Raji (cell line): ENCODE results near the gene CPD.

Experiments
- POLR2A ChIP-seq: IDR thresholded peaks from 2 replicates; pipeline ENCODE4 v1.6.1; 2011; ENCODE audit warnings: low read depth, low read length, control low read depth; ENCODE audit not compliant: insufficient read depth

CPD gene

GRCh38 chr17:30377574-30378240 lies 1.0 kb upstream of the CPD start:
- TF ChIP-seq POLR2A = no peak

DNA sequence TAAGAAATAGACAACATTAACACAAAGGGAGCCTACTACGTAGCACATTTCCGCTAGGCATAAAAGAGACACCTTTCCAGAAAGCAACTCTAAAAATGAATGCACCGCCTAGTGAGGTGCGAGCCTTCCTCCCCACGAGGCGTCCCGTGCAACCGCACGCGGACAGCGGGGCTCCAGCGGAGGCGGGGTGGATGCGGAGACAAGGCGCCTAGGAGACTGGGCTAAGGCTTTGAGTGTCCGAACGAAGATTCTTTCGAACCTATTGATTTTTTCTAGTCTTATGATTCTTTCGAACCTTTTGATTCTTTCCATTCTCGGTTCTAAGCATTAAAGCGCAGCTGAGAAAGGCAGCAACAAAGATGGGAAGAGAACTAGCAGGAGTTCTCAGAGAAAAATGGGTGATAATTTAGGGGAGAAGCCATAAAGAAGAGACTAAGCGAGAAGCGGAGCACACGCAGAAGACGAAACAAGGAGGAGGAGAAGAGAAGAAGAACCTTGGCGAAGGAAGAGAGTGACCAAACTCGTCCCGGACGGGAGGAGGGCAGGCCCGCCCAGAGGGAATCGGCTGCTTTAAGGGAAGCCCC lies 394 bp upstream of the CPD start:
- no peak for TF ChIP-seq POLR2A

- no peak for TF ChIP-seq POLR2A
Observed at GRCh38 chr17:30379303-30379902, 676 bp downstream of the CPD start.

- TF ChIP-seq POLR2A = no peak
Observed at GRCh38 chr17:30379903-30380381, 1.2 kb downstream of the CPD start.

DNA sequence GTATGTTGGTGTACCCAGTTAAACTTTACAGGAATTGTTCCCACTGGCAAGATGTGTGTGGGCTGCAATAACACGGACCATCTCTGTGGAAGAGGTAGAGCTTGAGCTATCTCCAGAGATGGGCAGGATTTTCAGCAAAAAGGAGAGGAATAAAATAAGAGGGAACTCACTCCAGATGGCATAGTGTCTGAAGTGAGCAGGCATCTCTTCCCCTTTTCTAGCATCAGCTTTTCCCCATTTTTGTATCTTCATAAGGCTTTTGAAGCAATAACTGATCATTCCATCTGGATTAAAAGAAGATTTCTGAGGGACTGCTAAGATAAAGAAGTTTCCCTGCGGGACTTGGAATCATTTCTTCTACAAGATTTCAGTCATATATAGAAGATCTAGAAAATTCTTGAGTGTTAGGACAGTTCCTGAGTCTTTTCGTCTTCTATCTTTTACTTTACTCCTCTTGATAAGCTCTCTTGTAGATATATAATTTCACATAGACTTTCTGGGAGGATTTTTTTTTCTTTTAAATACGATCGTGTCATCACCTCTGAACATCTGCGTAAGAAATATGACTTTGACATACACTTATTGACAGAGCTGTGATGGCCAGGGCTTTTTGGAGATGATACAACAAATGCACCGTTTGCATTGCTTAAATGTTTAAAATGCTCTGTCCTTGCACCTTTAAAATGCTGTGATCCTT lies 2.1 kb downstream of the CPD start:
- TF ChIP-seq POLR2A = no peak

- no peak for TF ChIP-seq POLR2A
Observed at GRCh38 chr17:30381340-30381659, 2.6 kb downstream of the CPD start.

DNA sequence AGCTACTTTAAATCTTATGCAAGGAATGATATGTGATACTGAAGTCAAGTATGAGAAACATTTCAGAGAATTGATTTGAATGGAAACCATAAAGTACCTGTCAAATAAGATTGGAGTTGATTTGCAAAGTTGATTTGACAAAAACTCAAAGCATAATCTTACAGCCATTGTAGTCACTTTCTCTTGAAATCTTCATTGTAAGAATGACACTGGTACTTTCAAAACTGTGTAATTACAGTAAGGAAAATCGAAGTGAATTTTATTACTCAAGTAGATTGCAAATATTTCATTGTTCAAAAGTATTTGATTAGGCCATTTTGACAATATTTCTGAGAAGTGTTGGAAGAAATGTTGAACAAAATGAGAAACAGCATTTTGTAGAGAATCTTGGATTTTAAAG lies 3.6 kb downstream of the CPD start:
- no peak for TF ChIP-seq POLR2A

DNA sequence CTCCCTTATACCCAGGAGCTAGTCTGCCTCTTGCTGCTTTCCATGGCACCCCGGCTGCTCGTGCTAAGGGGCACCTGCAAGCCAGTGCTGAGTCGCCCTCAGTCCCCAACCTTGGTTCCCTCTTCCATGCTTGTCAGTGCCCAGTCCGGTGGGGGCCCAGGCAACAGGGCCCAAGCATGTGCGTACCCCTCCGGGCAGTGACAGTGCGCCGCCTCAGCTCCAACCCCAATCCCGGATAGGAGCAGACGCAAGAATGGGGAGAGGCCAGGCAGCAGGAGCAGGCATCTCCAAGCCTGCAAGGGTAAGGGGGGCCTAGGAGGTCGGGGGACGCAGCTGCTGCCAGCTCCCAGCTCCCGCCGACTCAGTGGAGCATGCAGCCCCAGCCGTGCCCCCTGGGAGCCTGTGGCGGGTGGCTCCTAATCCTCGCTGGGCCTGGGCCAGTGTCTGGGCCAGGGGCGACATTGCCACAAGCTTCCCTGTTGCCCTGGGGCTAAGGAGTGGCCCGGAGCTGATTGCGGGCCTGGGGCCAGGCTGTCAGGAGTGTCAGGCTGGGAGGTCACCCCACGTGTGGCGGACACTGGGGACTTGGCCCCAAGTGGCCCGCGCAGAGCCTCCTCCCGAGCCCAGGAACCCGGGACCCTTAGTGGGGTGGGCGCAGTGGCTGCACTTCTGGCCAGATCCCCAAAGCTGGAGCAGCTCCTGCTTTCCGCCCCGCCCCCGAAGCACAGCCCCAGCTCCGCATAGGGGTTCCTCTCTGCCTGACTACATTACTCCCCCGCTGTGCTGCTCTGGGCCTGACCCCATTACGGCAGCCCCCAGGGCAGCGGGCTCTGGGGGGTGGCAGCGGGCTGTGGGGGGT lies 9.8 kb downstream of the CPD start:
- TF ChIP-seq POLR2A = no peak

DNA sequence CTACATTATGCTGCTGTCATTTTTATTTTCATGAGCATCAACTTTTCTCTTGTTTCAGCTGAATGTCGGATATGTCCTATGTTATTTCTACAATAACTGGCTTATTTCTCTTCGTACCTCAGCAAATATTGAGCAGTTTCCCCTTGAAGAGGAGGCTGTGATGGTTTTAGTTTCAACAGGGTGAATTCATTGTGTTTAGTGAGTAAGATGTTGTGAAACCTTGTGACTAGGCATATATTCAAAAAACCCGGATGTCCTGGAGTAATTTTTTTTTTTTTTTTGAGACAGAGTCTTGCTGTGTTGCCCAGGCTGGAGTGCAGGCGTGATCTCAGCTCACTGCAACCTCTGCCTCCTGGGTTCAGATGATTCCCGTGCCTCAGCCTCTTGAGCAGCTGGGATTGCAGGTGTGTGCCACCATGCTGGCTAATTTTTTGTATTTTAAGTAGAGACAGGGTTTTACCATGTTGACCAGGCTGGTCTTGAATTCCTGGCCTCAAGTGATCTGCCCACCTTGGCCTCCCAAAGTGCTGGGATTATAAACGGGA lies 11.1 kb downstream of the CPD start:
- TF ChIP-seq POLR2A = no peak

DNA sequence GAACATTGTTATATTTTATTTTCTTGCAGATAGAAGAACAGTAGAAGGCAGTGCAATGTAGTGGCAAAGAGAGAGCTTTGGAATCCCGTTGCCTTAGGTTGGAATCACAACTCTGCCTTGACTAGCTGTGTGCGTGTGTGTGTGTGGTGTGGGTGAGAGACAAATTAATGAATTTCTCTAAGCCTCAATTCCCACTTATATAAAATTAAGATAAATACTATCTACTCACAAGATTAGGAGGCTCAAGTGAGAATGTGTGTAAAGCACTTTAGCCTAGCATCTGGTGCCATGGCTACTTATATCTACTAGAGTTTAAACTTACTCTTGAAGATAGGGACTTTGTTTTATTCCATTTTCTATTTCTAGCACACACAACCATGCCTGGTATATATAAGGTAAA lies 12.8 kb downstream of the CPD start:
- TF ChIP-seq POLR2A = no peak

- no peak for TF ChIP-seq POLR2A
Observed at GRCh38 chr17:30393491-30393890, 14.8 kb downstream of the CPD start.

- no peak for TF ChIP-seq POLR2A
Observed at GRCh38 chr17:30393911-30394867, 15.5 kb downstream of the CPD start.

- TF ChIP-seq POLR2A = no peak
Observed at GRCh38 chr17:30395398-30396022, 16.8 kb downstream of the CPD start.

- no peak for TF ChIP-seq POLR2A
Observed at GRCh38 chr17:30396129-30396528, 17.4 kb downstream of the CPD start.

DNA sequence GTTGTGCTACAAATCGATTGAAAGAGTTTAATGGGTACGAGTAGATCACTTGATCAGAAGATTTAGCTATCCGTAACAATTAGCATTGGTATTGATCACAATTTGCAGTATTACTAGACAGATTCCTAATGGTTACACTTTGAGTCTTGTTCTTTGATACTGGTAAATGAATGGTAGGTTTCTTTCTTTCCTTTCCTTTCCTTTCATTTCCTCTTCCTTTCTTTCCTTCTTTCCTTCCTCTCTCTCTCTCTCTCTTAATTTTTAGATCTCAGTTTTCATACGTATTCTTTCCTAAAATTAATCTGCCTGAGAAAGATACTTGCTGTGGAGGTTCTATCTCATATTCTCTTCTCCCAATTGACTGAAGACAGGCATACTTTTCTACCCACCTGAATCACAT lies 17.9 kb downstream of the CPD start:
- no peak for TF ChIP-seq POLR2A
